ENCODE measurements around the gene UQCC2. TPM values are rescaled to one million over a fixed set of nuclear protein-coding genes. Genes with fewer than 3 reads are reported as not detected.

Gene UQCC2
- total and polyA plus RNA-seq, 2 of the 4 experiments (the other 2 are of a cell fraction), result 13.8 to 34.5 TPM

- peaks cover 8% of the 10 kb centered on the region; the same call in 1 of the 2 replicates for H4K20me1 ChIP-seq (ENCODE audit: insufficient read depth, low read length)
- H2BK5ac ChIP-seq (ENCODE audit: low read depth, low read length, poor library complexity, severe bottlenecking), result no peak overlapping the region
- H3K56ac ChIP-seq (ENCODE audit: extremely low read depth, insufficient read depth, low read length), result no peak overlapping the region
- no peak overlapping the region for H2BK20ac ChIP-seq (ENCODE audit: low read depth, low read length)
- no peak overlapping the region for H2AFZ ChIP-seq (replicated peaks; ENCODE audit: low read length, poor library complexity)
- H3K4me2 ChIP-seq (ENCODE audit: low read depth, low read length), result no peak overlapping the region
- H4K8ac ChIP-seq (ENCODE audit: low read depth in 2 of 2, low read length in 2 of 2), result no peak overlapping the region
- 94% methylated on average over 5 of the region's 10 CpGs; no CpG with 5 or more reads in 1 of the 2 experiments for WGBS, 2 experiments (ENCODE audit: extremely low coverage in 2 of 2, insufficient read length in 1 of 2)
- no peak overlapping the region for H2AK5ac ChIP-seq (ENCODE audit: low read depth, low read length)
- H3K4me3 ChIP-seq (ENCODE audit: insufficient read depth, low read depth, low read length), result no peak overlapping the region
- H3K36me3 ChIP-seq (ENCODE audit: control insufficient read depth, insufficient read depth, low read length), result peaks cover 17% of the 10 kb centered on the region
- intact Hi-C loops (cut with micrococcal nuclease) (no loop called here), dilution Hi-C loops (cut with HindIII; ENCODE audit: low sequenced_read_pairs, unreplicated experiment) (no loop called here), in situ Hi-C loops (cut with MboI; ENCODE audit: low sequenced_read_pairs) (no loop called here)
- H3K4me1 ChIP-seq (ENCODE audit: control insufficient read depth, insufficient read depth, low read length), result peaks cover 20% of the 10 kb centered on the region
- H4K5ac ChIP-seq (ENCODE audit: low read depth, low read length), result no peak overlapping the region
- H3K4ac ChIP-seq (ENCODE audit: low read depth, low read length), result no peak overlapping the region
- BruUV-seq (replicated peaks), result no TSS peak
- H3K27ac ChIP-seq (ENCODE audit: insufficient read depth, low read length), result no peak overlapping the region
- no peaks in the 10 kb centered on the region for H3K27me3 ChIP-seq (ENCODE audit: control insufficient read depth, insufficient read depth, low read length)
- no peak overlapping the region for H2BK120ac ChIP-seq (ENCODE audit: low read depth, low read length)
- H3K79me1 ChIP-seq (ENCODE audit: low read depth in 1 of 2, low read length in 2 of 2), result peaks cover 0 to 23% of the 10 kb centered on the region in 2 experiments; a peak in 2 of 4 replicates
- H4K91ac ChIP-seq (ENCODE audit: insufficient read depth, low read depth, low read length), result no peak overlapping the region
- no peak overlapping the region for H2BK15ac ChIP-seq (ENCODE audit: low read depth, low read length)
- peaks cover 25% of the 10 kb centered on the region for H3K9me1 ChIP-seq (ENCODE audit: insufficient read depth, low read length)
- DNase-seq (peak; percentile 7), ATAC-seq (ENCODE audit: low read depth) (no peak)
- H2AK9ac ChIP-seq (replicated peaks; ENCODE audit: low read depth, low read length, poor library complexity), result no peak overlapping the region
- no peak overlapping the region for H3K14ac ChIP-seq (replicated peaks; ENCODE audit: low read depth, low read length)
- no peak overlapping the region for H3K18ac ChIP-seq (ENCODE audit: low read depth, low read length)
- H3K23ac ChIP-seq (ENCODE audit: low read depth, low read length), result no peak overlapping the region
- POLR2A ChIA-PET (ENCODE audit: unreplicated experiment), result interaction anchor here (0.5 kb wide), 1 partner anchor 380 kb away, joined by 3 read pairs; no protein-coding TSS in a partner anchor
- H3K9ac ChIP-seq (ENCODE audit: low read depth, low read length), result no peak overlapping the region
- TF ChIP-seq MAZ (IDR thresholded peaks at IDR 0.05; ENCODE audit: borderline replicate concordance, low read depth, low read length) (no peak), SMC3 (IDR thresholded peaks at IDR 0.05; ENCODE audit: low read depth, low read length) (no peak), BHLHE40 (IDR thresholded peaks at IDR 0.05; ENCODE audit: low read depth, low read length) (no peak), CTCF (conservative IDR thresholded peaks at IDR 0.05; ENCODE audit: low read depth, low read length) (no peak), RCOR1 (IDR thresholded peaks at IDR 0.05; ENCODE audit: insufficient replicate concordance, low read length) (no peak), MAFK (IDR thresholded peaks at IDR 0.05; ENCODE audit: low read depth, low read length) (no peak), FOS (IDR thresholded peaks at IDR 0.05; ENCODE audit: low read depth, low read length) (no peak), POLR2A (IDR thresholded peaks at IDR 0.05; ENCODE audit: low read depth, low read length) (no peak), MXI1 (IDR thresholded peaks at IDR 0.05; ENCODE audit: borderline replicate concordance, low read depth, low read length) (no peak), NFE2L2 (IDR thresholded peaks at IDR 0.05; ENCODE audit: low read depth, low read length) (no peak), CEBPB (IDR thresholded peaks at IDR 0.05; ENCODE audit: low read depth, low read length) (no peak), ELK1 (IDR thresholded peaks at IDR 0.05; ENCODE audit: borderline replicate concordance, low read depth, low read length) (no peak), USF2 (IDR thresholded peaks at IDR 0.05; ENCODE audit: low read depth, low read length) (no peak)
- CTCF ChIA-PET, result no interaction called here
- H3K9me3 ChIP-seq (ENCODE audit: control insufficient read depth, insufficient read depth, low read length), result no peaks in the 10 kb centered on the region
Observed at GRCh38 chr6:33692760-33693158, 18.7 kb downstream of the UQCC2 start.

Data from IMR-90 (cell line).